ENCODE results near the gene FRRS1L.
"Not testable (repeated sequence)": the region's sequence is repeated elsewhere in the genome, so short reads cannot be mapped to it uniquely, and the experiment has no call there.

Gene FRRS1L

GRCh38 chr9:109126671-109127070, 40.4 kb downstream of the FRRS1L start:
- DNase-seq: not testable (repeated sequence)

DNA sequence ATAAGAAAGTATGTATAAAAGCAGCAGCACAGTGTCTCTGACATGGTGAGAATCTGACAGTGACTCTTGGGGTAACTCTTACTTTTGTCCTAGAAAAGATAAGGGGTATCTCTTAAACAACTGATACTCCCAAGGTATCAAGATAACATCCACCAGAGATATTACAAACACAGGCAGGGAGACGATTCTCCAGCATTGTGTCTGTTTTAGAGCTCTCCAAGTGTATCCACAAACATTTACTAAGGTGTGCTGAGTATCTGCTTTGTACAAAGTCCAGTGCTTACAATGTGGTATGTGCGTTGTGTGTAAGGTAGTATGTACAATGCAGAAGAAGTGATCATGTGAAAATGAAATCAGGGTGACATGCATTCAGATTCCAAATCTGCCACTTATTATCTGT, 42.9 kb downstream of the FRRS1L start:
- no peak for DNase-seq

DNA sequence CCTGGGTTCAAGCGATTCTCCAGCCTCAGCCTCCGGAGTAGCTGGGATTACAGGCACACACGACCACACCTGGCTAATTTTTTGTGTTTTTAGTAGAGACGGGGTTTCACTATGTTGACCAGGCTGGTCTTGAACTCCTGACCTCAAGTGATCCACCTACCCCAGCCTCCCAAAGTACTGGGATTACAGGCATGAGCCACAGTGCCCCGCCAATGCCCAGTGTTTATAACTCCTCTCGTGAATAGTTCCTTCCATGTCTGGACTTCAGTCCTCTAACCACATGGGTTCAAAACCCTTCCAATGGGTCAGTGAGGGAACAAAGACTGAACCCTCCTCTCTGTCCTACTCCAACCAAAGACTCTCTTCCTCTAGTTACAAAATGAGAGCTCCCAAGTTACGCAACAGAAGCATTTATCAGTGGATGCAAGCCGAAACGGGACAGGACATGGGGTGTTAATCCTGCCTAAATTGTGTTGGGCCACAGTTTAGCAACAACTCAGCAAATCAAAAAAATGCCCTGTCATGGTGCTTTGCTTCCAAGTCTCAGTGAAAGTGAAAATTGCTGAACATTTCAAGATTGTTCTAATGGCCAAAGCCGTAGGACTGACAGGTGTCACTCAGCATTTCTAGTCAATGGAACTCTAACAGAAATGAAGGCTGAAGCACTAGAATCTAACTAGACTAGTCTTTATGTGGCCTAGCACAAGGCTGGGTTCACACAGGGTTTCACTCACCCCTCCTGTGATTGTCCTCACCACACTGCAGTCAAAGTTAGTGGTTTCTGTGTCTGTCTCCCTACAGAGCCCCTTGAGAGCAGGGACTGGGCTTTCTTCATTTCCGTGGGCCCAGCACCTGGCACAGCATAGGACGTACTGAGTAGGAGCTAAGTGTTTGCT, 44.1 kb downstream of the FRRS1L start:
- DNase-seq: no peak

DNA sequence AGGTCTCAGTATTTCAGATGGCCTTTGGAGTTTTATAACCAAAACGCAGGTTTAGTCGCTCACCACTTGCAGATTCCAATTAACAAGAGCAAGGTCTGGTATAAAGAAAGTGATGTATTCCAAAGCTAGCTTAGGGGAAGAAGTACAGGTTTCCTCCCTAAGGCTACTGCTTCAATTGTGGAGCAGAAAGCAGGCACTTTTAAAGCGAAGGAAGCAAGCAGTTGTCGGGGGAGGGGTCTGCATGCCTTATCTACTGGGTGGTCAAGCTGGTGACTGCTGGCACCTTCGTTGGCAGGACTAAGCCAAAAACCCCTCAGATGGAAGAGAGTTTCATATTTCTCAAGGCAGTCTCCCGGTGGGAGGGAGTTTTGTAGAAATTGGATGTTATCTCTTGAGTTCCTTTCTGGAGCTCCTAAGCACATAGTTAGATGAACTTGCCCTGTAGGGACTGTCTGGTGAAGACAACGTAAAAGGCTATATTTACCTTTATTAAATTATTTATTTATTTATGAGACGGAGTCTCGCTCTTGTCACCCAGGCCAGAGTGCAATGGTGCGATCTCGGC, 45.7 kb downstream of the FRRS1L start:
- DNase-seq: no peak

- no peak for DNase-seq
Measured at GRCh38 chr9:109120204-109120789, 46.8 kb downstream of the FRRS1L start.

- peak; percentile 88 for DNase-seq
Measured at GRCh38 chr9:109119439-109120203, 47.4 kb downstream of the FRRS1L start, which contains the start of gene TMEM245. Gene TMEM245, minus strand, starts transcription at chr9:109119947. Its CDS starts 34 bp downstream, at chr9:109119913.

DNA sequence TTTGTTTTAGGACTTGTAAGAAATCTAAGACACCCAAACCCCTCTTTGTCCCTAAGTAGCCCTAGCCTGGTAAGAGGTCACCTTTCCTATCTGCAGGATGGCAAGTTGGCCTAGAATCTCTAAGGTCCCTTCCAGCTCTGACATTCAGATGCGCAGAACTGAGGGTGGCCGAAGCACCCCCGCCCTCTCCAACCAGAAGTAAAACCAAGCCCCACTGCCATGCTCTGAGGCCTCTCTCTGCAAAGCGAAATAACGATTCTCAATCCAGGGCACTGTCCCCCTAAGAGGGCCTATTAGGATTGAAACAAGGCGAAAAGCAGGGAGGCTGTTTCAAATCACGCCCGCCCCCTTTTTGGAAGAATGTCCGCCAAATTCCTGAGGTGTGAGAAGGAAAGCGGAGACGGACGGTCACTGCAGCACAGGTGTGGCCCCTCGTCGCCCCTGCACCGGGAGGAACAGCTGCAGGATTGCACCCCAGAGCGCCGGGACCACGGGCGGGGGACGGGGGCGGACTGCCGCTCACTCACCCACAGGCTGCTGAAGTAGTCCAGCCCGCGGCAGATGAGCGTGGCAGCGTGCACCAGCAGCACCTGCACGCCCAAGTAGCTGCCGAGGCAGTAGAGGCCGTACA, 48.1 kb downstream of the FRRS1L start:
- DNase-seq: no peak

DNA sequence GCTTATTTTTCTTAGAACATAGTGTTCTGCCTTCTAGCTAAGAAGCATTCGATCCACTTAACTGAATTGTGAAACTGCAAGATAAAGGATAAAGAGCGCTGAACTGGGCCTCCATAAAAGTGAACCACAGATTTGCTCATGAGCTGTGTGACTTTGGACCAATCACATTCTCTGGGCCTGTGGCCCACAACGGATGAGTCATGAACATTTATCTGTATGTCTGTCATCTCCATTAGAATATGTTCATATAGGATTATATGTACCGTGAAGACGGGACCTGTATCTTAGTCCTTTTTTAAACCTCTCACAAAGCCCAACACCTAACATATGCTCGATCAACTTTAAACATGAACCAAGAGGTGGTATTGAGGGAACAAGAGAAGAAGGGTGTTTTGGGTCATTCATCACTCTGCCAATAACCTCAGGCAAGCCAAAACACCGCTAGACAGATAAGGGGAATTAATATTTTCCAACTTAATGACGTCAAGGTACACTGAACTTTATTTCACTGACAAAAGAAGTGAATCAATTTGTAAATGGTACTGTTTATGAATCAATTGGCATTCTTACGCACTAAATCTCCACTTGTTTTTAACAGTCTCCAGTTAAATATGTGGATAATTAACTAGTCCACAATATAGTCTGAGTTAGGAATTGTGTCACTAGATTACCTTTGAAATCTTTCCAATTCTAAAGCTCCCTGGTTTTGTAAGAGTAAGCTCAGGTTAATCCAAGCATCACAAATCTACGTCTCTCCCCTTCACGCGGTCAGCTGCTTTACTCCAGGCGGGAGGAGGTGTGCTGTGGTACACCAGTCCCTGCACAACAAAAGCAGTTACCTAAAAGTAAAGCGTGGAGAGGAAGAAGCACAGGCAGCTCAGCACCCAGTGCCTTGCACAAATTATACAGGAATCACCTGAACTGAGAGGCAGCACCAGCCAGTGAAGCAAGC, 48.9 kb downstream of the FRRS1L start:
- DNase-seq: no peak

DNA sequence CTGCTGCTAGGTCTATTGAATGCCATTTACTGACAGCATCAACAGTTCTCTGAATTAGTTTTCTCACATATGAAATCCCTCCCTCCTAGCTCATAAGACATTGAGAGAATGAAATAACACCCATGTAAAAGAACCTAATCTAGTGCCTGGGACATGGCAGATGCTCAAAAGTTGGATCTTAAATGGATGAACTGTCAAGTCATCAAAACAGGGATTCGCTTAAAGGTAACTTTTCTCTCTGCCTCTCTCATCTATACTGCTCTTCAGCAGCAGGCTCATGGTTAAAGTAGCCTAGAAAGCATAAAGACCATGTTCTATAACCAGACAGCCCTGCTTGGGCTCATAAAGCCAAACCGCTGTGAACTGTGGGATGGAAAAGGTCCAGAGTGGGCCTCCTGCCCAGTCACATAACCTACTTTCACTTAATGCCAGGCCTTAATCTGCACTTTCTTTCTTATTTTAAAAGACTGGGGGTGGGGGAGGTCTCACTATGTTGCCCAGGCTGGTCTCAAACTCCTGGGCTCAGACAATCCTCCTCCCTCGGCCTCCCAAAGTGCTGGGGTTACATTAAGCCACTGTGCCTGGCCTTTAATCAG, 51.0 kb downstream of the FRRS1L start:
- DNase-seq: no peak

- no peak for DNase-seq
Measured at GRCh38 chr9:109114670-109115069, 52.4 kb downstream of the FRRS1L start.

DNA sequence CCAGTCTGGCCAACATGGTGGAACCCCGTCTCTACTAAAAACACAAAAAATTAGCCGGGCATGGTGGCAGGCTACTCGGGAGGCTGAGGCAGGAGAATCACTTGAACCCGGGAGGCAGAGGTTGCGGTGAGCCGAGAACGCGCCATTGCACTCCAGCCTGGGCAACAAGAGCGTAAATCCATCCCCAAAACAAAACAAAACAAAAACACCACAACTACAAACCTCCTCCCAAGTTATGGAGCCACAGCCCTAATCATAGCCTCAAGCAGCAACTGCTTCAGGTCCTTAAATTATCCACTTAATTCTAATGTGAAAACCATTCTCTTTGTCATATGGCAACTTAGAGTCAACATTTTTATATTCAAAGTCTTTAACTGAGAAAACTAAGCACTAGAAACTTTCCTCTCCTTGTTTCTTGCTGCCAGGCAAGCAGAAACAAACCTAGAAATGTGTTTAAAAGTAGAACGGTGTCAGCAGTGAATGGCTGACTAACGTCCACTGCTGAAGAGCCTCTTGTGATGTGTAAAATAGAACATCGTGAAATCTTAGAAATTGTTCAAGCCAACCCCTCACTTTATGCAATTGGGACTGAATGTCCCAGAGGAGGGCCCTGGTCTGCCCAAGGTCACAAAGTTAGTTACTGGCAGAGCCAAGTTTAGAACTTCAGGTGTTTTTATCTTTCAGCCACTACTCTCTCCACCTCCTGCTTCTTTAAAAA, 53.0 kb downstream of the FRRS1L start:
- DNase-seq: no peak

DNA sequence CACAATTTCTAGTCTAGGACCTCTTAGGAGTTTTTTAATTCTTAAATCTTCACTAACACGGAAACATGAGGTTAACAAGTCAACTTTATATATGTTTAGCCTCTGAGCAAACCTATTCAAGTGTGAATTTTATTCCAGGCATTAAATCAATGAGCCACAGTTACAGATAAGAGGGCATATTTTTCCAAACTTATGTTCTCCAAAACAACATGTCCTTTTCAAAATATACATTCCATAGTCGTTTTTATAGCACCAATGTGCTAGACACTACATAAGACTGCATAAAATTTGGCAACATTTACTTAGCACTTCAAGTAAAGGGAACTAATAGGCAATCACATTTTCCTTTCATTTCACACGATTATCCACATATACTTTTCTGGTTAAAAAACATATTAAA, 53.8 kb downstream of the FRRS1L start:
- no peak for DNase-seq

DNA sequence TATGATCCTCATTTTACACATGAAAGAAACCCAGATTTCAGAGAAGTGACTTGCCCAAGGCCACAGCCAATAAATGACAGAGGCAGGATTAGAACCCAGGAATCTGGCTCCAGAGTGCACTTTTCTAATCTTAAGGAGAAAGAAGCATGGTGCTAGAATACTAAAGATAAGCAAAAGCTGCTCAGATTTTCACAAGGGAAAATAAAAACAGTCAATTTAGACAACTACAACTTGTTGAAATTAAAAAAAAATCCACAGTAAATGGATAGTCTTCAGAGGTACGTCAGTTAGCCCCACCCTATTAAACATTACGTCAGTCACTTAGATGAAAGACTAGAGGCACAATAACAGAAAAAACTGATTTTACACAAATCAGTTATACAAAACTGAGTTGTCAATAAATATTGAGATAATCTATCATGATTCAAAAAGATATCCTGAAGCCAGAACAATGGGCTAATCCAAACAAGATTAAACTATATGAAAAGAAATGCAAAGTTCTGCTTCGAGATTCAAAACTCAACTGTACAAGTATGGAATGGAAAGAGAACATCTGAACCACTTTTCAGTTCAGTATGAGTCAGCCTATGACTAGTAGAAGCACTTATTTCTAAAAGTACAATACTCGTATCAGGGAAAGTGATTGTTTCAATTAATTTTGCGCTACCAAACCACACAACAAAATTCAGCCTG, 56.6 kb downstream of the FRRS1L start:
- no peak for DNase-seq

- DNase-seq: no peak
Measured at GRCh38 chr9:109109967-109110328, 57.1 kb downstream of the FRRS1L start.

GRCh38 chr9:109108318-109108717, 58.7 kb downstream of the FRRS1L start:
- no peak for DNase-seq

DNA sequence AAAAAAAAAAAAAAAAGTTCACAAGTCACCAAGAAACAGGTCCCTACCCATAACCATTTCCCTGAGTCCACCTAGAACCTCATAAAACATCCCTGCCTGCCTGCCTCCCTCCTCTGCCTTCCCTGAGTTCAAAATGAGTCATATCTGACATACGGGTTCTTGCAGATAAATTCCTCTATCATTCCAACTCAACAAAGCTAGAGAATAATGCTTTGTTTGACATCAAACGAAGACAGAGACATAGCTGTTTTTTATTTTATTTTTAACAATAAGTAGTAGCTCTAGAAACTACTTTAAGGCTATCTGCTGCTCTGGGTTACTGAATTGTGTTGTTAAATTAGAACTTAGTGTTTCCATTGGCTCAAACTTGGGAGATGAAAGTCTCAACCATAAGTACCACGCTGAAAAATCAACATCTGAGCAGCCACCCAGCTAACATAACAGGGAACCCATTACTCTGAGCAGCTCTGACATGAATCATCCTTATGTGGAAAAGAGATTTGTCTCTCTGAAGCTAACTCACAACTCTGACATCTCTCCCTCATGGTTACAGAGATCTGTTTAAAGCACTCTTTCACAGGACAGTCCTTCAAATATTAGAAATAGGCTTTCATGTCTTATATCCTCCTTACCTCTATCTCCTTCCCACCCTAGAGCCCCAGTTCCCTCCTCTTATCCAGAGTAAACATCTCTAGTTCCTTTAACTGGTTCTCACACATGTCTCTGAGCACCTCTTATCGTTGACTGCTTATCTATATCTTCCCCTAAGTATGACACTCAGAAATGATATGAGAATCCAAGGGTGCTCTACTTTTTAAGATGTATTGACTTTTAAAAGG, 59.4 kb downstream of the FRRS1L start:
- no peak for DNase-seq

- DNase-seq: no peak
Measured at GRCh38 chr9:109101810-109102209, 65.2 kb downstream of the FRRS1L start.

DNA sequence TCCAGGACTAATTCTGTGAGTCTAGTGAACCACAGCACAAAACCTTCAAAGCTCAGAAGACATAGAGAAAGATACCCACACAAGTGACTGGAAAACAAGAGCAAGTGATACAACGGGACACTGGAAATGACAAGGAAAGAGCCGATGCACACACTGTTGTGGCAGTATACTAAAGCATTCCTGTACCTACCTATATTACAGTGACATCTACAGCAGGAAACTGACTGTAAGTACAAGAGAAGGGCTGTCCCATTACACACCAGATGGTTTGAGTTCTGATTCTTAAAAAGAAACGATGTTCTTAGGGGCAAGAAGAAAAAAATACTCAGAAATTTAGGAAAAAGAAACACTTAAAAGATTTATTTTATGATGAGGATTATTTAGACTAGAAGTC, 65.8 kb downstream of the FRRS1L start:
- no peak for DNase-seq
